K562 (cell line): ENCODE data around the gene EPO. TPM values are rescaled to one million over a fixed set of nuclear protein-coding genes. Genes with fewer than 3 reads are reported as not detected.
A peak's percentile ranks its signal among the peaks of the same experiment; 100 is the strongest.

Experiments
- ARID4B ChIP-seq: sonication (generic); formaldehyde crosslinking; IDR thresholded peaks from 2 replicates; pipeline ENCODE4 v1.8.0; 2022; ENCODE audit warnings: mild to moderate bottlenecking, missing genetic modification reagents
- CSDE1 ChIP-seq, 2 experiments: fragments of 450-650 bp; IDR thresholded peaks; 2 replicates each; pipeline ENCODE4 v1.6.1; 2016; ENCODE audit warnings: mild to moderate bottlenecking in 1 of 2
- NKRF ChIP-seq: fragments of 450-650 bp; IDR thresholded peaks from 2 replicates; pipeline ENCODE4 v1.6.1; 2016; ENCODE audit warnings: borderline replicate concordance
- PRDM10 ChIP-seq: fragments of 450-650 bp; IDR thresholded peaks from 2 replicates; pipeline ENCODE4 v1.6.1; 2018; ENCODE audit not compliant: partially characterized antibody
- ZNF639 ChIP-seq, 2 experiments: fragments of 200-800 bp in 1 of 2; sonication (Bioruptor generic) in 1 of 2; sonication (generic) in 1 of 2; formaldehyde crosslinking in 1 of 2; IDR thresholded peaks in 1 of 2; conservative IDR thresholded peaks in 1 of 2; 2 replicates each; pipeline versions ENCODE4 v1.5.0 to v1.6.1; 2016 to 2020; ENCODE audit warnings: missing compliant biosample characterization in 1 of 2, missing genetic modification characterization in 1 of 2, missing genetic modification reagents in 1 of 2
- ZNF766 ChIP-seq: fragments of 200-800 bp; sonication (Bioruptor generic); conservative IDR thresholded peaks from 2 replicates; pipeline ENCODE4 v1.6.1; 2016; ENCODE audit warnings: missing genetic modification characterization, missing compliant biosample characterization
- ZNF785 ChIP-seq: fragments of 250-450 bp; sonication (Bioruptor Pico); IDR thresholded peaks from 2 replicates; pipeline ENCODE4 v1.4.0; 2020; ENCODE audit warnings: mild to moderate bottlenecking
- polyA plus RNA-seq, 8 experiments: library from polyadenylated mRNA; depleted of rRNA in 4 of 8; stranded (reverse) in 5 of 8; unstranded in 3 of 8; fragments of >200 nt; fragmentation: Nextera tagmentation in 2 of 8; fragmentation: Illumina TruSeq in 1 of 8; extraction: Ambion mirVana in 2 of 8; extraction: Trizol in 1 of 8; gene quantifications; 2 replicates each; pipeline versions ENCODE4 v1.2.1 to v1.2.3, GENCODE V29; 2011 to 2014; ENCODE audit warnings: inconsistent platforms in 1 of 8, missing spikeins in 1 of 8
- total RNA-seq, 7 experiments: library from RNA; depleted of rRNA in 6 of 7; stranded (reverse); fragments of >200 nt in 6 of 7; fragmentation: Illumina TruSeq in 2 of 7; extraction: Trizol in 2 of 7; gene quantifications; 2 replicates each; pipeline versions ENCODE4 v1.2.1 to v1.2.3, GENCODE V29; 2011 to 2021; ENCODE audit warnings: low replicate concordance in 1 of 7
- TF ChIP-seq, protein P1 (sequence below): IDR thresholded peaks from 3 replicates; pipeline ENCODE4 v1.6.1; 2011; ENCODE audit warnings: borderline replicate concordance, mild to moderate bottlenecking, moderate library complexity; ENCODE audit not compliant: insufficient read length; ENCODE audit errors: extremely low read depth

EPO gene
- total and polyA plus RNA-seq, 9 of the 15 experiments (the other 6 are each of a cell fraction or from before 2014, with no cell fraction given): 0.06 to 0.41 (median 0.07) TPM; not detected in 6

- TF ChIP-seq ZNF639 (CRISPR knock-in tag; conservative IDR thresholded peaks at IDR 0.05 in 1 of 2, IDR thresholded peaks at IDR 0.05 in 1 of 2): 0 out of 4 replicates have a peak, but pooled peaks of 1 of the 2 experiments have one; percentile 27
- TF ChIP-seq ZNF785 (CRISPR knock-in tag): no peak
- TF ChIP-seq PRDM10: peak; percentile 11
- 0 out of 2 replicates have a peak, but pooled peaks have one; percentile 6 for TF ChIP-seq NKRF
- TF ChIP-seq, protein P1, sequence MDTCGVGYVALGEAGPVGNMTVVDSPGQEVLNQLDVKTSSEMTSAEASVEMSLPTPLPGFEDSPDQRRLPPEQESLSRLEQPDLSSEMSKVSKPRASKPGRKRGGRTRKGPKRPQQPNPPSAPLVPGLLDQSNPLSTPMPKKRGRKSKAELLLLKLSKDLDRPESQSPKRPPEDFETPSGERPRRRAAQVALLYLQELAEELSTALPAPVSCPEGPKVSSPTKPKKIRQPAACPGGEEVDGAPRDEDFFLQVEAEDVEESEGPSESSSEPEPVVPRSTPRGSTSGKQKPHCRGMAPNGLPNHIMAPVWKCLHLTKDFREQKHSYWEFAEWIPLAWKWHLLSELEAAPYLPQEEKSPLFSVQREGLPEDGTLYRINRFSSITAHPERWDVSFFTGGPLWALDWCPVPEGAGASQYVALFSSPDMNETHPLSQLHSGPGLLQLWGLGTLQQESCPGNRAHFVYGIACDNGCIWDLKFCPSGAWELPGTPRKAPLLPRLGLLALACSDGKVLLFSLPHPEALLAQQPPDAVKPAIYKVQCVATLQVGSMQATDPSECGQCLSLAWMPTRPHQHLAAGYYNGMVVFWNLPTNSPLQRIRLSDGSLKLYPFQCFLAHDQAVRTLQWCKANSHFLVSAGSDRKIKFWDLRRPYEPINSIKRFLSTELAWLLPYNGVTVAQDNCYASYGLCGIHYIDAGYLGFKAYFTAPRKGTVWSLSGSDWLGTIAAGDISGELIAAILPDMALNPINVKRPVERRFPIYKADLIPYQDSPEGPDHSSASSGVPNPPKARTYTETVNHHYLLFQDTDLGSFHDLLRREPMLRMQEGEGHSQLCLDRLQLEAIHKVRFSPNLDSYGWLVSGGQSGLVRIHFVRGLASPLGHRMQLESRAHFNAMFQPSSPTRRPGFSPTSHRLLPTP: no peak
- peak; percentile 58; the same call in 1 of the 2 replicates for TF ChIP-seq ARID4B
- no peak for TF ChIP-seq CSDE1 (IDR thresholded peaks at IDR 0.05)
- no peak; the same call in 1 of the 2 replicates for TF ChIP-seq ZNF766 (CRISPR knock-in tag)
These were observed 28.3 kb upstream of the EPO start (continued) for GRCh38 chr7:100691676-100692577.
